Measurements from ENCODE around the gene GATA3. TPM values are rescaled to one million over a fixed set of nuclear protein-coding genes. Genes with fewer than 3 reads are reported as not detected.
"Not testable (repeated sequence)": the region's sequence is repeated elsewhere in the genome, so short reads cannot be mapped to it uniquely, and the experiment has no call there.

The GATA3 gene
- total RNA-seq, 4 donors from 2014 or later = 0.60 TPM; not detected in 3

DNA sequence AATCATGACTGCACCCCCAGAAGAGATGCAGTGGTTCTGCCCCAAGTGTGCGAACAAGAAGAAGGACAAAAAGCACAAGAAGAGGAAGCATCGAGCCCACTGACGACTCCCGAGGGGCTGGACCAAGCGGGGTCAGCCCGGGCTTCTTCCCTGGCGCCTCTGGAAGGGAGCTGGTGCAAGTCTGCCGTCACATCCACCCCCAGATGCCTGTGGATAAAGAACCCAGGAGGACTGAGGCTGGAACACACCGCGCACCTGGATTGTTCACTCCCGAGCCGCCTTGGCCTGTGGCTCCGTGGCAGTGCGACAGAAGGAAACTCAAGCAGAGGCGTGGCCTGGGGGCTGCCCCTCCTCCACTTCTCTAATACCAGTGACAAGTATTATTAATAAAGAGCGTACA, 39.8 kb upstream of the GATA3 start:
- 93 to 95% methylated on average over 16 of the region's 16 CpGs for WGBS, 2 donors
- TF ChIP-seq POLR2A (IDR thresholded peaks at IDR 0.05) (no peak), EP300 (IDR thresholded peaks at IDR 0.05) (no peak)
- TF ChIP-seq, protein P1, sequence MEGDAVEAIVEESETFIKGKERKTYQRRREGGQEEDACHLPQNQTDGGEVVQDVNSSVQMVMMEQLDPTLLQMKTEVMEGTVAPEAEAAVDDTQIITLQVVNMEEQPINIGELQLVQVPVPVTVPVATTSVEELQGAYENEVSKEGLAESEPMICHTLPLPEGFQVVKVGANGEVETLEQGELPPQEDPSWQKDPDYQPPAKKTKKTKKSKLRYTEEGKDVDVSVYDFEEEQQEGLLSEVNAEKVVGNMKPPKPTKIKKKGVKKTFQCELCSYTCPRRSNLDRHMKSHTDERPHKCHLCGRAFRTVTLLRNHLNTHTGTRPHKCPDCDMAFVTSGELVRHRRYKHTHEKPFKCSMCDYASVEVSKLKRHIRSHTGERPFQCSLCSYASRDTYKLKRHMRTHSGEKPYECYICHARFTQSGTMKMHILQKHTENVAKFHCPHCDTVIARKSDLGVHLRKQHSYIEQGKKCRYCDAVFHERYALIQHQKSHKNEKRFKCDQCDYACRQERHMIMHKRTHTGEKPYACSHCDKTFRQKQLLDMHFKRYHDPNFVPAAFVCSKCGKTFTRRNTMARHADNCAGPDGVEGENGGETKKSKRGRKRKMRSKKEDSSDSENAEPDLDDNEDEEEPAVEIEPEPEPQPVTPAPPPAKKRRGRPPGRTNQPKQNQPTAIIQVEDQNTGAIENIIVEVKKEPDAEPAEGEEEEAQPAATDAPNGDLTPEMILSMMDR (IDR thresholded peaks at IDR 0.05) = no peak
- Histone ChIP-seq H3K9me3 (no peaks in the 10 kb centered on the region), H3K4me1 (no peaks in the 10 kb centered on the region), H3K27me3 (no peaks in the 10 kb centered on the region), H3K4me3 (no peak overlapping the region), H3K36me3 (peaks cover 0 to 48% (median 17%) of the 10 kb centered on the region in 3 donors), H3K27ac (no peak overlapping the region)
- no peak for DNase-seq (ENCODE audit: low spot score in 2 of 2)

DNA sequence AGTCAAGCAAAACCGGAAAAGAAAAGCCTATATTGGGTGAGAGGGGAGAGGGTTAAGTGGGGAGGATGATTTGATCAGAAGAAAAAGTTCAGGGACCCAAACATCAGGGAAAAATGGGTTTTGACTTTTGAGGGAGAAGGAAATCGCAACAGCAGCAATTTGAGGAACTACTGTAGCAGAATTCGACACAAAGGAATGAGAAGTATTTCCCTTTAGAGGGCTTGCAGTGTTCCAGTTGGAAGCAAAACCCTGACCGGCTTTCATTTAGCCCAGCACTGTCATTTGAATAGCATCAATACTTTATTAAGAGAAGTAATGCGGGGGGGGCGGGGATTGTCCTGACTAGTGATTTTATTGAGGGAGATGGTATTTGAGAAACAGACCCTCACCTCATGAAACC, 37.2 kb upstream of the GATA3 start:
- Histone ChIP-seq H3K4me3 (no peak overlapping the region), H3K4me1 (no peaks in the 10 kb centered on the region), H3K36me3 (peaks cover 0 to 24% (median 10%) of the 10 kb centered on the region in 3 donors), H3K9me3 (no peaks in the 10 kb centered on the region), H3K27ac (no peak overlapping the region), H3K27me3 (no peaks in the 10 kb centered on the region)
- 37 to 42% methylated on average over 6 of the region's 6 CpGs for WGBS, 2 donors
- DNase-seq (ENCODE audit: low spot score in 2 of 2) = no peak
- TF ChIP-seq POLR2A (IDR thresholded peaks at IDR 0.05) (no peak), EP300 (IDR thresholded peaks at IDR 0.05) (no peak)
- TF ChIP-seq, protein P1 (IDR thresholded peaks at IDR 0.05) = no peak

DNA sequence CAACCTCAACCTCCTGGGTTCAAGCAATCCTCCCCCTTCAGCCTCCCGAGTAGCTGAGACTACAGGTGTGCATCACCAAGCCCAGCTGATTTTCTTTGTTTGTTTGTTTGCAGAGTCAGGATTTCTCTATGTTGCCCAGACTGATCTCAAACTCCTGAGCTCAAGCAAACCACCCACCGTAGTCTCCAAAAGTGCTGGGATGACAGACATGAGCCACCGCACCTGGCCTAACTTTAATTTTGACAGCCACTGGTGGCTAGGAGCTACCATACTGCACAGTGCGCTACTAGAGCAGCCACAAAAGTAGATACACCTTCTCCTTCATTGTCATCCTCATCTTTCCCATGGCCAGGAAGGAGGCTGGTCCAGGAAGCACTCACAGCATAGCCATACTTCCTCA, 31.2 kb upstream of the GATA3 start:
- no peak for DNase-seq (ENCODE audit: low spot score in 2 of 2)
- Histone ChIP-seq H3K27ac (no peak overlapping the region), H3K36me3 (no peaks in the 10 kb centered on the region), H3K4me3 (no peak overlapping the region), H3K27me3 (peaks cover 0 to 31% of the 10 kb centered on the region in 2 donors), H3K4me1 (peaks cover 0 to 4% (median 0%) of the 10 kb centered on the region in 4 donors), H3K9me3 (no peaks in the 10 kb centered on the region)
- WGBS, 2 donors = 84 to 89% methylated on average over 4 of the region's 4 CpGs
- TF ChIP-seq, protein P1 (IDR thresholded peaks at IDR 0.05) = no peak
- TF ChIP-seq EP300 (IDR thresholded peaks at IDR 0.05) = no peak
- TF ChIP-seq POLR2A (IDR thresholded peaks at IDR 0.05) = no peak

DNA sequence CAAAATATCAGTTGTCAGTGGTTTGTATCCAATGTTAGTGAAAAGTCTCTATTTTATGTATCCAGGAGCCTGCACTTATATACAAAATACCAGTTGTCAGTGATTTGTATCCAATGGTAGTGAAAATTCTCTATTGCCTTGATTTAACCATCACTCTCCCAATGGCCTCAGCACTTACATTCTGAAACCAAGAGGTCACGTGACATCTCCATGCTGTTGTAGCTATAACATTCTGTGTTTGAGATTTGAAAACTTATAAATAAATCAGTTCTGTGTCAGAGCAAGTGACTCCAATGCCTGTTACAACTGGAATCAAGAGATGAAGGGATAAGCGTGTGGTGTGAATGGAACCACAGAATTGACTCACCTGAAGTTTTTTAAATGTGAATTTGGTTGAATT, 30.6 kb upstream of the GATA3 start:
- H3K27me3 ChIP-seq = peaks cover 0 to 31% of the 10 kb centered on the region in 2 donors
- H3K4me1 ChIP-seq = peaks cover 0 to 4% (median 0%) of the 10 kb centered on the region in 4 donors
- 90 to 94% methylated on average over 2 of the region's 2 CpGs for WGBS, 2 donors
- H3K27ac ChIP-seq = no peak overlapping the region
- TF ChIP-seq EP300 (IDR thresholded peaks at IDR 0.05) (no peak), POLR2A (IDR thresholded peaks at IDR 0.05) (no peak)
- TF ChIP-seq, protein P1 (IDR thresholded peaks at IDR 0.05) = no peak
- no peaks in the 10 kb centered on the region for H3K36me3 ChIP-seq
- H3K4me3 ChIP-seq = no peak overlapping the region
- DNase-seq (ENCODE audit: low spot score in 2 of 2) = no peak
- no peaks in the 10 kb centered on the region for H3K9me3 ChIP-seq

DNA sequence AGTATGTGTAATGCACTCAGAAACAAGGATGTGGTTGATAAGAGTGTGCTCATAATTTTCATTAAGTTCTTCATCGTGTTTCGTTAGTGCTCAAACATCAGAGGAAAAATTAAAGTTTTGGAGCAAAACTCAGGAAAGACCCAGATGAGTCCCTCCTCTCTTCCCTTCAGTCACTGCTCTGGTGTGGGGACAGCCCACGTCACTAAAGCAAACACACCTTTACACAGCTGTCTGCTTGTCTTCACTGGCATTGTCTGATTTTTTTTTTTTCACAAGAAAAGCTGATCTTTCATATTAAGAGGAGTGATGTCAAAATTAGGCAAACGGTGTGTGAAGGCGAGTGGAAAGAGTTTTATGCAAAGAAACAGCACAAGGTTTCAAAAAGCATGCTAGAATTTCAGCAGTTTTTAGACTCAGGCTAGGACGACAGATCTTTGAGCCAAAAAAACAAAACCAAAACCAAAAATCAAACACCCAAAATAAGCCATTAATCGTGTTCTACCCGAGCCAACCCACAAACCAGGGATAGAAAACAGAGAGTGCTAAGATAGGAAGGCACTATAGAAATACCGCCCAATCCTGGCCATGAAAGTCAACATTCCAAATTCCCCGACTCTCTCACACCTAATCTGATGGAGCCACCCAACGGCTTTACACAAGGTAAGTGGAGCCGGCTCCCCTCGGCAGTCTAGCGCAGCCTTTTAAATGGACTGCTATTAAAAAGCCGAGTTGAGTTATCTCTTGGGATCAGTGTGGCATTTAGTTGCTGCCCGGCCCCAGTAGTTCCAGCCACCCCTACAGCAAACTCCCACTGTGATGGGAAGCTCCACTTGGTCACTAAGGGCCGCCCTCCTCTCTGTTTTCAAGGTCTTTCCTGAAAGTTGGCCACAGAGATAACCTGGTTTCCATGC, 27.9 kb upstream of the GATA3 start:
- TF ChIP-seq EP300 (IDR thresholded peaks at IDR 0.05) = no peak
- TF ChIP-seq, protein P1 (IDR thresholded peaks at IDR 0.05) = no peak
- TF ChIP-seq POLR2A (IDR thresholded peaks at IDR 0.05) = no peak
- WGBS, 2 donors = 38 to 47% methylated on average over 17 of the region's 17 CpGs
- Histone ChIP-seq H3K4me1 (peaks cover 0 to 4% (median 0%) of the 10 kb centered on the region in 4 donors), H3K4me3 (no peak overlapping the region), H3K9me3 (no peaks in the 10 kb centered on the region), H3K27ac (no peak overlapping the region), H3K36me3 (no peaks in the 10 kb centered on the region), H3K27me3 (peaks cover 0 to 54% of the 10 kb centered on the region in 2 donors)
- no peak for DNase-seq (ENCODE audit: low spot score in 2 of 2)

DNA sequence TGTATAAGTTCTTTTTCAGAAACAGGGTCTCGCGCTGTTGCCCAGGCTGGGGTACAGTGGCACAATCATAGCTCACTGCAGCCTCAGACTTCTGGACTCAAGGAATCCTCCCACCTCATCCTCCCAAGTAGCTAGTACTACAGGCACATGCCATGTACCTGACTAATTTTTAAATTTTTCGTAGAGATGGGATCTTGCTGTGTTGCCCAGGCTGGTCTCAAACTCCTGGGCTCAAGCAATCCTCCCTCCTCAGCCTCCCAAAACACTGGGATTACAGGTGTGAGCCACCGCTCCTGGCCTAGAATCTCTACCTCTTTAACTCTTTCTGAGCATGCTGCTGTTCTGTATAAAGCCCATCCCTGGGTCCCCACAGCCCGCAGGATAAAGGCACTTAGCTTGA, 23.3 kb upstream of the GATA3 start:
- DNase-seq (ENCODE audit: low spot score in 2 of 2); H3K4me3 ChIP-seq; H3K27ac ChIP-seq; H3K9me3 ChIP-seq; H3K36me3 ChIP-seq: not testable (repeated sequence)
- Histone ChIP-seq H3K27me3 (peaks cover 0 to 82% of the 10 kb centered on the region in 2 donors), H3K4me1 (peaks cover 0 to 33% (median 13%) of the 10 kb centered on the region in 4 donors)
- WGBS, 2 donors = 86 to 88% methylated on average over 5 of the region's 5 CpGs
